HepG2 (cell line): Measurements from ENCODE around the gene CYBC1. TPM values are rescaled to one million over a fixed set of nuclear protein-coding genes. Genes with fewer than 3 reads are reported as not detected.

Experiments used
- CHD2 ChIP-seq: IDR thresholded peaks from 2 replicates; pipeline ENCODE4 v1.6.1; 2011; ENCODE audit warnings: low read depth, low read length, improper control_type of control experiment
- DZIP1 ChIP-seq: sonication (generic); formaldehyde crosslinking; IDR thresholded peaks from 2 replicates; pipeline ENCODE4 v1.5.0; 2020; ENCODE audit warnings: mild to moderate bottlenecking, missing genetic modification reagents
- HIVEP1 ChIP-seq: sonication (generic); formaldehyde crosslinking; IDR thresholded peaks from 2 replicates; pipeline ENCODE4 v1.4.0; 2020; ENCODE audit warnings: mild to moderate bottlenecking, missing genetic modification reagents
- MXI1 ChIP-seq: IDR thresholded peaks from 3 replicates; pipeline ENCODE4 v1.6.1; 2012; ENCODE audit warnings: low read depth, low read length, inconsistent platforms, borderline replicate concordance
- NCOA1 ChIP-seq: sonication (generic); formaldehyde crosslinking; IDR thresholded peaks from 2 replicates; pipeline ENCODE4 v1.9.0; 2021; ENCODE audit warnings: missing genetic modification reagents
- U2AF1 ChIP-seq: fragments of 200-400 bp; formaldehyde crosslinking; optimal IDR thresholded peaks from 2 replicates; pipeline ENCODE3; 2017; ENCODE audit warnings: mild to moderate bottlenecking, low read depth, low read length
- XBP1 ChIP-seq: sonication (generic); formaldehyde crosslinking; IDR thresholded peaks from 2 replicates; pipeline ENCODE4 v1.5.0; 2020; ENCODE audit warnings: missing genetic modification reagents
- ZFAT ChIP-seq: sonication (generic); formaldehyde crosslinking; conservative IDR thresholded peaks from 2 replicates; pipeline ENCODE4 v1.8.1; 2023; ENCODE audit warnings: missing genetic modification reagents, inconsistent platforms
- ZNF180 ChIP-seq: sonication (generic); formaldehyde crosslinking; IDR thresholded peaks from 2 replicates; pipeline ENCODE4 v1.4.0; 2020; ENCODE audit warnings: low read depth, missing genetic modification reagents, borderline replicate concordance
- ZNF205 ChIP-seq: IDR thresholded peaks from 2 replicates; pipeline ENCODE4 v1.6.1; 2018; ENCODE audit warnings: missing biosample characterization, missing genetic modification reagents
- ZNF616 ChIP-seq: sonication (generic); formaldehyde crosslinking; IDR thresholded peaks from 2 replicates; pipeline ENCODE4 v1.5.0; 2020; ENCODE audit warnings: low read depth, mild to moderate bottlenecking, missing genetic modification reagents
- ZNF670 ChIP-seq: sonication (generic); formaldehyde crosslinking; IDR thresholded peaks from 2 replicates; pipeline ENCODE4 v1.8.0; 2022; ENCODE audit warnings: mild to moderate bottlenecking, missing genetic modification reagents, borderline replicate concordance
- polyA plus RNA-seq, 8 experiments: library from polyadenylated mRNA; depleted of rRNA in 3 of 8; stranded (reverse) in 7 of 8; unstranded in 1 of 8; fragments of >200 nt; fragmentation: Illumina TruSeq in 4 of 8; extraction: Trizol in 4 of 8; gene quantifications; 2 replicates each; pipeline versions ENCODE4 v1.2.1 to v1.2.3, GENCODE V29; 2011 to 2016; ENCODE audit warnings: low read depth in 4 of 8, missing spikeins in 1 of 8, mixed read lengths in 1 of 8; ENCODE audit not compliant: insufficient read depth in 1 of 8
- total RNA-seq, 5 experiments: library from RNA; depleted of rRNA; stranded (reverse); fragments of >200 nt; fragmentation: Illumina TruSeq; extraction: Trizol; gene quantifications; 2 replicates each; pipeline ENCODE4 v1.2.3, GENCODE V29; 2016; ENCODE audit warnings: low read depth in 1 of 5
- TF ChIP-seq, protein P1 (sequence below): sonication (generic); formaldehyde crosslinking; conservative IDR thresholded peaks from 2 replicates; pipeline ENCODE4 v1.4.0; 2020; ENCODE audit warnings: missing genetic modification reagents
- TF ChIP-seq, protein P2 (sequence below): sonication (generic); formaldehyde crosslinking; IDR thresholded peaks from 2 replicates; pipeline ENCODE4 v1.5.0; 2020; ENCODE audit warnings: mild to moderate bottlenecking, missing genetic modification reagents, borderline replicate concordance

CYBC1 gene
- total and polyA plus RNA-seq, 2 of the 13 experiments (the other 11 are each of a cell fraction or from before 2014, with no cell fraction given), result 43.4 to 44.1 TPM

- peak; percentile 92 for TF ChIP-seq DZIP1 (CRISPR knock-in tag)
- TF ChIP-seq ZFAT, result no peak
- TF ChIP-seq, protein P1, sequence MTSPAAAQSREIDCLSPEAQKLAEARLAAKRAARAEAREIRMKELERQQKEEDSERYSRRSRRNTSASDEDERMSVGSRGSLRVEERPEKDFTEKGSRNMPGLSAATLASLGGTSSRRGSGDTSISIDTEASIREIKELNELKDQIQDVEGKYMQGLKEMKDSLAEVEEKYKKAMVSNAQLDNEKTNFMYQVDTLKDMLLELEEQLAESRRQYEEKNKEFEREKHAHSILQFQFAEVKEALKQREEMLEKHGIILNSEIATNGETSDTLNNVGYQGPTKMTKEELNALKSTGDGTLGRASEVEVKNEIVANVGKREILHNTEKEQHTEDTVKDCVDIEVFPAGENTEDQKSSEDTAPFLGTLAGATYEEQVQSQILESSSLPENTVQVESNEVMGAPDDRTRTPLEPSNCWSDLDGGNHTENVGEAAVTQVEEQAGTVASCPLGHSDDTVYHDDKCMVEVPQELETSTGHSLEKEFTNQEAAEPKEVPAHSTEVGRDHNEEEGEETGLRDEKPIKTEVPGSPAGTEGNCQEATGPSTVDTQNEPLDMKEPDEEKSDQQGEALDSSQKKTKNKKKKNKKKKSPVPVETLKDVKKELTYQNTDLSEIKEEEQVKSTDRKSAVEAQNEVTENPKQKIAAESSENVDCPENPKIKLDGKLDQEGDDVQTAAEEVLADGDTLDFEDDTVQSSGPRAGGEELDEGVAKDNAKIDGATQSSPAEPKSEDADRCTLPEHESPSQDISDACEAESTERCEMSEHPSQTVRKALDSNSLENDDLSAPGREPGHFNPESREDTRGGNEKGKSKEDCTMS (CRISPR knock-in tag), result no peak
- peak; percentile 30; the same call in 2 of the 3 replicates for TF ChIP-seq MXI1
- TF ChIP-seq ZNF670 (CRISPR knock-in tag), result peak; percentile 97
- peak; percentile 84; the same call in 1 of the 2 replicates for TF ChIP-seq ZNF205
- TF ChIP-seq, protein P2, sequence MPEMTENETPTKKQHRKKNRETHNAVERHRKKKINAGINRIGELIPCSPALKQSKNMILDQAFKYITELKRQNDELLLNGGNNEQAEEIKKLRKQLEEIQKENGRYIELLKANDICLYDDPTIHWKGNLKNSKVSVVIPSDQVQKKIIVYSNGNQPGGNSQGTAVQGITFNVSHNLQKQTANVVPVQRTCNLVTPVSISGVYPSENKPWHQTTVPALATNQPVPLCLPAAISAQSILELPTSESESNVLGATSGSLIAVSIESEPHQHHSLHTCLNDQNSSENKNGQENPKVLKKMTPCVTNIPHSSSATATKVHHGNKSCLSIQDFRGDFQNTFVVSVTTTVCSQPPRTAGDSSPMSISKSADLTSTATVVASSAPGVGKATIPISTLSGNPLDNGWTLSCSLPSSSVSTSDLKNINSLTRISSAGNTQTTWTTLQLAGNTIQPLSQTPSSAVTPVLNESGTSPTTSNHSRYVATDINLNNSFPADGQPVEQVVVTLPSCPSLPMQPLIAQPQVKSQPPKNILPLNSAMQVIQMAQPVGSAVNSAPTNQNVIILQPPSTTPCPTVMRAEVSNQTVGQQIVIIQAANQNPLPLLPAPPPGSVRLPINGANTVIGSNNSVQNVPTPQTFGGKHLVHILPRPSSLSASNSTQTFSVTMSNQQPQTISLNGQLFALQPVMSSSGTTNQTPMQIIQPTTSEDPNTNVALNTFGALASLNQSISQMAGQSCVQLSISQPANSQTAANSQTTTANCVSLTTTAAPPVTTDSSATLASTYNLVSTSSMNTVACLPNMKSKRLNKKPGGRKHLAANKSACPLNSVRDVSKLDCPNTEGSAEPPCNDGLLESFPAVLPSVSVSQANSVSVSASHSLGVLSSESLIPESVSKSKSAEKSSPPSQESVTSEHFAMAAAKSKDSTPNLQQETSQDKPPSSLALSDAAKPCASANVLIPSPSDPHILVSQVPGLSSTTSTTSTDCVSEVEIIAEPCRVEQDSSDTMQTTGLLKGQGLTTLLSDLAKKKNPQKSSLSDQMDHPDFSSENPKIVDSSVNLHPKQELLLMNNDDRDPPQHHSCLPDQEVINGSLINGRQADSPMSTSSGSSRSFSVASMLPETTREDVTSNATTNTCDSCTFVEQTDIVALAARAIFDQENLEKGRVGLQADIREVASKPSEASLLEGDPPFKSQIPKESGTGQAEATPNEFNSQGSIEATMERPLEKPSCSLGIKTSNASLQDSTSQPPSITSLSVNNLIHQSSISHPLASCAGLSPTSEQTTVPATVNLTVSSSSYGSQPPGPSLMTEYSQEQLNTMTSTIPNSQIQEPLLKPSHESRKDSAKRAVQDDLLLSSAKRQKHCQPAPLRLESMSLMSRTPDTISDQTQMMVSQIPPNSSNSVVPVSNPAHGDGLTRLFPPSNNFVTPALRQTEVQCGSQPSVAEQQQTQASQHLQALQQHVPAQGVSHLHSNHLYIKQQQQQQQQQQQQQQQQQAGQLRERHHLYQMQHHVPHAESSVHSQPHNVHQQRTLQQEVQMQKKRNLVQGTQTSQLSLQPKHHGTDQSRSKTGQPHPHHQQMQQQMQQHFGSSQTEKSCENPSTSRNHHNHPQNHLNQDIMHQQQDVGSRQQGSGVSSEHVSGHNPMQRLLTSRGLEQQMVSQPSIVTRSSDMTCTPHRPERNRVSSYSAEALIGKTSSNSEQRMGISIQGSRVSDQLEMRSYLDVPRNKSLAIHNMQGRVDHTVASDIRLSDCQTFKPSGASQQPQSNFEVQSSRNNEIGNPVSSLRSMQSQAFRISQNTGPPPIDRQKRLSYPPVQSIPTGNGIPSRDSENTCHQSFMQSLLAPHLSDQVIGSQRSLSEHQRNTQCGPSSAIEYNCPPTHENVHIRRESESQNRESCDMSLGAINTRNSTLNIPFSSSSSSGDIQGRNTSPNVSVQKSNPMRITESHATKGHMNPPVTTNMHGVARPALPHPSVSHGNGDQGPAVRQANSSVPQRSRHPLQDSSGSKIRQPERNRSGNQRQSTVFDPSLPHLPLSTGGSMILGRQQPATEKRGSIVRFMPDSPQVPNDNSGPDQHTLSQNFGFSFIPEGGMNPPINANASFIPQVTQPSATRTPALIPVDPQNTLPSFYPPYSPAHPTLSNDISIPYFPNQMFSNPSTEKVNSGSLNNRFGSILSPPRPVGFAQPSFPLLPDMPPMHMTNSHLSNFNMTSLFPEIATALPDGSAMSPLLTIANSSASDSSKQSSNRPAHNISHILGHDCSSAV (CRISPR knock-in tag), result 0 out of 2 replicates have a peak, but pooled peaks have one; percentile 28
- TF ChIP-seq ZNF616 (CRISPR knock-in tag), result peak; percentile 40; the same call in 1 of the 2 replicates
- TF ChIP-seq XBP1 (CRISPR knock-in tag), result no peak
- TF ChIP-seq U2AF1, result peak; percentile 87
- peak; percentile 71 for TF ChIP-seq HIVEP1 (CRISPR knock-in tag)
- TF ChIP-seq ZNF180, result peak; percentile 75; the same call in 1 of the 2 replicates
- TF ChIP-seq CHD2, result no peak; the same call in 1 of the 2 replicates
- TF ChIP-seq NCOA1, result peak; percentile 92; the same call in 1 of the 2 replicates
These were observed 7.8 kb upstream of the CYBC1 start, which contains the start of gene NARF (continued) for GRCh38 chr17:82458179-82458884.
